ENCODE measurements around the gene B9D1.

DNA sequence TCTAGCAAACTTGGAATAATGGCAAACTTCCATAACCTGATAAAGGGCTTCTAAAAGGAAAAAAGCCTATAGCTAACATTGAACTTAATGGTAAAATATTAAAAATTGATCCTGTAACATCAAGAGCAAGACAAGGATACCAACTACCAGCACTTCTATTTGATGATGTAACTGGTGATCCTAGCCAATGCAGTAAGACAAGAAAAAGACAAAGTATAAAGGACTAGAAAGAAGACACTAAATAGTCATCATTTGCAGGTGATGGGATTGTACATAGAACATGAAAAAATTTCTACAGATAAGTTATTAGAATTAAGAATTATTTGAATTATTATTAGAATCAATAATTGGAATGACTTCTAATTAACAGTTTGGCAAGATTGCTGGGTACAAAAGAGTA, 37.0 kb downstream of the B9D1 start:
- TF ChIP-seq HDAC6 (IDR thresholded peaks at IDR 0.05; ENCODE audit: low read depth, low read length) (no peak), EZH2 (IDR thresholded peaks at IDR 0.05; ENCODE audit: borderline replicate concordance, low read depth, low read length) (no peak), NBN (IDR thresholded peaks at IDR 0.05; ENCODE audit: low read depth) (no peak), EWSR1 (IDR thresholded peaks at IDR 0.05; ENCODE audit: borderline replicate concordance, low read depth, partially characterized antibody) (no peak), ESRRA (IDR thresholded peaks at IDR 0.05; ENCODE audit: borderline replicate concordance, low read depth) (no peak), NR1H2 (CRISPR knock-in tag; IDR thresholded peaks at IDR 0.05) (no peak), HDGF (IDR thresholded peaks at IDR 0.05) (no peak), ZNF444 (CRISPR knock-in tag; IDR thresholded peaks at IDR 0.05) (no peak), NFE2L1 (tag; IDR thresholded peaks at IDR 0.05; ENCODE audit: borderline replicate concordance, low read depth) (no peak)
- TF ChIP-seq, protein P1, sequence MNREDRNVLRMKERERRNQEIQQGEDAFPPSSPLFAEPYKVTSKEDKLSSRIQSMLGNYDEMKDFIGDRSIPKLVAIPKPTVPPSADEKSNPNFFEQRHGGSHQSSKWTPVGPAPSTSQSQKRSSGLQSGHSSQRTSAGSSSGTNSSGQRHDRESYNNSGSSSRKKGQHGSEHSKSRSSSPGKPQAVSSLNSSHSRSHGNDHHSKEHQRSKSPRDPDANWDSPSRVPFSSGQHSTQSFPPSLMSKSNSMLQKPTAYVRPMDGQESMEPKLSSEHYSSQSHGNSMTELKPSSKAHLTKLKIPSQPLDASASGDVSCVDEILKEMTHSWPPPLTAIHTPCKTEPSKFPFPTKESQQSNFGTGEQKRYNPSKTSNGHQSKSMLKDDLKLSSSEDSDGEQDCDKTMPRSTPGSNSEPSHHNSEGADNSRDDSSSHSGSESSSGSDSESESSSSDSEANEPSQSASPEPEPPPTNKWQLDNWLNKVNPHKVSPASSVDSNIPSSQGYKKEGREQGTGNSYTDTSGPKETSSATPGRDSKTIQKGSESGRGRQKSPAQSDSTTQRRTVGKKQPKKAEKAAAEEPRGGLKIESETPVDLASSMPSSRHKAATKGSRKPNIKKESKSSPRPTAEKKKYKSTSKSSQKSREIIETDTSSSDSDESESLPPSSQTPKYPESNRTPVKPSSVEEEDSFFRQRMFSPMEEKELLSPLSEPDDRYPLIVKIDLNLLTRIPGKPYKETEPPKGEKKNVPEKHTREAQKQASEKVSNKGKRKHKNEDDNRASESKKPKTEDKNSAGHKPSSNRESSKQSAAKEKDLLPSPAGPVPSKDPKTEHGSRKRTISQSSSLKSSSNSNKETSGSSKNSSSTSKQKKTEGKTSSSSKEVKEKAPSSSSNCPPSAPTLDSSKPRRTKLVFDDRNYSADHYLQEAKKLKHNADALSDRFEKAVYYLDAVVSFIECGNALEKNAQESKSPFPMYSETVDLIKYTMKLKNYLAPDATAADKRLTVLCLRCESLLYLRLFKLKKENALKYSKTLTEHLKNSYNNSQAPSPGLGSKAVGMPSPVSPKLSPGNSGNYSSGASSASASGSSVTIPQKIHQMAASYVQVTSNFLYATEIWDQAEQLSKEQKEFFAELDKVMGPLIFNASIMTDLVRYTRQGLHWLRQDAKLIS (CRISPR knock-in tag; IDR thresholded peaks at IDR 0.05), result no peak
- TF ChIP-seq, protein P2, sequence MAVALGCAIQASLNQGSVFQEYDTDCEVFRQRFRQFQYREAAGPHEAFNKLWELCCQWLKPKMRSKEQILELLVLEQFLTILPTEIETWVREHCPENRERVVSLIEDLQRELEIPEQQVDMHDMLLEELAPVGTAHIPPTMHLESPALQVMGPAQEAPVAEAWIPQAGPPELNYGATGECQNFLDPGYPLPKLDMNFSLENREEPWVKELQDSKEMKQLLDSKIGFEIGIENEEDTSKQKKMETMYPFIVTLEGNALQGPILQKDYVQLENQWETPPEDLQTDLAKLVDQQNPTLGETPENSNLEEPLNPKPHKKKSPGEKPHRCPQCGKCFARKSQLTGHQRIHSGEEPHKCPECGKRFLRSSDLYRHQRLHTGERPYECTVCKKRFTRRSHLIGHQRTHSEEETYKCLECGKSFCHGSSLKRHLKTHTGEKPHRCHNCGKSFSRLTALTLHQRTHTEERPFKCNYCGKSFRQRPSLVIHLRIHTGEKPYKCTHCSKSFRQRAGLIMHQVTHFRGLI (CRISPR knock-in tag; IDR thresholded peaks at IDR 0.05), result no peak
- TF ChIP-seq, protein P3, sequence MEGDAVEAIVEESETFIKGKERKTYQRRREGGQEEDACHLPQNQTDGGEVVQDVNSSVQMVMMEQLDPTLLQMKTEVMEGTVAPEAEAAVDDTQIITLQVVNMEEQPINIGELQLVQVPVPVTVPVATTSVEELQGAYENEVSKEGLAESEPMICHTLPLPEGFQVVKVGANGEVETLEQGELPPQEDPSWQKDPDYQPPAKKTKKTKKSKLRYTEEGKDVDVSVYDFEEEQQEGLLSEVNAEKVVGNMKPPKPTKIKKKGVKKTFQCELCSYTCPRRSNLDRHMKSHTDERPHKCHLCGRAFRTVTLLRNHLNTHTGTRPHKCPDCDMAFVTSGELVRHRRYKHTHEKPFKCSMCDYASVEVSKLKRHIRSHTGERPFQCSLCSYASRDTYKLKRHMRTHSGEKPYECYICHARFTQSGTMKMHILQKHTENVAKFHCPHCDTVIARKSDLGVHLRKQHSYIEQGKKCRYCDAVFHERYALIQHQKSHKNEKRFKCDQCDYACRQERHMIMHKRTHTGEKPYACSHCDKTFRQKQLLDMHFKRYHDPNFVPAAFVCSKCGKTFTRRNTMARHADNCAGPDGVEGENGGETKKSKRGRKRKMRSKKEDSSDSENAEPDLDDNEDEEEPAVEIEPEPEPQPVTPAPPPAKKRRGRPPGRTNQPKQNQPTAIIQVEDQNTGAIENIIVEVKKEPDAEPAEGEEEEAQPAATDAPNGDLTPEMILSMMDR (IDR thresholded peaks at IDR 0.05 in 2 of 3, conservative IDR thresholded peaks at IDR 0.05 in 1 of 3; ENCODE audit: insufficient read depth in 2 of 3, low read depth in 1 of 3, low read length in 3 of 3), result no peak

Measured in K562 (cell line).